Activated gamma-delta T cell treated with anti-CD3 and anti-CD28 coated beads, Interleukin-2, amount 50 U/mL, for 16 hours (primary cell): ENCODE results near the gene ARL15.
"Not testable (repeated sequence)": the region's sequence is repeated elsewhere in the genome, so short reads cannot be mapped to it uniquely, and the experiment has no call there.

Experiments
- DNase-seq: peaks from one replicate; pipeline ENCODE4 v3.0.0-alpha.2; 2020; ENCODE audit warnings: low read depth

The ARL15 gene

DNA sequence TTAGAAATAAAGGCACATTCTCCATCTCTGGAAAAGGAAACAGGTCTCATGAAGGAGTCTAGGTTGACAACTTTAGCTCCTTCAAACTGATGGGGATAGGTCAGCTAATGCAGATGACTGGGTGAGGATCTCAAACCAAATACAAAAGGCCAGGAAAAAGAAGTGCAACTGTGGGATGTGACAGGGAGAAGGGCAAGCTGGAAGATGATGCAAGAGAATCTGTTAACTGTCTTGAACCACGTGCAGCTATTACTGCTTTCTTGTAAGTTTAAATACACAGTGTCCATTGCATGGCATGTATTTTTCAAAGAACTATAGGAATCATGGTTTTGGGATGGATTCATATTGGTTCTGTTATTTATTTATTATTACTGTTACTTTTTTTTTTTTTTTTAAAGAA lies 418.1 kb downstream of the ARL15 start:
- no peak for DNase-seq

GRCh38 chr5:53891159-53891558 lies 419.2 kb downstream of the ARL15 start:
- DNase-seq: no peak

- no peak for DNase-seq
Observed at GRCh38 chr5:53890490-53890889, 419.9 kb downstream of the ARL15 start.

- DNase-seq: no peak
Observed at GRCh38 chr5:53884844-53885243, 425.5 kb downstream of the ARL15 start.

DNA sequence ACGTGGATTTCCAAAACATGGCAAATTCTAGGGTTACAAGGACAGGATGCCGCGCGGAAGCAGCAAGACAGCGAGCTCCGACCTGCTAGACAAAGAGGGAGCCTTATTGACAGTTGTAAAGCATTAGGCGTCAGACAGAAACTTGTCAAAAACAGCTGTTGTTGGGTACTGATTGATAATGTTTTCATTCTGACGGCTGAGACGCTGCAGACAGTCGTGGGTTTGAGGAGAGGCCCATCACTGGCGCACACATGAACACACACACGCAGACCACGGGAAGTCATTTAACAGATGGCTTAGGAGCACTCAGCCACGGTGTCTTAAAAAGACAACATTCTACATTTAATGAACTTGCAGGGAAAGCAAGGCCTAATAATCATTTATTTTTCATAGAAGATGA lies 426.0 kb downstream of the ARL15 start:
- DNase-seq: no peak

DNA sequence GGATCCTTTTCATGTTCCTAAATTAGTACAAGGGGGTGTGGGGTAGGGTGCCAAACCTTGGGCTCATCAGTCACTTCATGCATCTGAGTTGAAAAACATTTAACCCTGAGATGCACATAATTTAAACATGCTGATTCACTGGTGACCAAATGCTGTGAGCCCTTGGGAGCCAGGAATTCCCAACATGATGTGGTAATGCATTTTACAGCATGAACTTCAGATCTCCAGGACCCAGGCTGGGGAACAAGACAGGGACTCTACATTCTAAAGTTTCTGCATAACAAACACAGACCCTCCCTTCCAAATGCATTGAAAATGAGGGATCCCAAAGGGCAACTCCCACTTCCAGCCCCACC lies 427.7 kb downstream of the ARL15 start:
- no peak for DNase-seq

- no peak for DNase-seq
Observed at GRCh38 chr5:53882006-53882675, 428.2 kb downstream of the ARL15 start.

GRCh38 chr5:53879708-53880323 lies 430.6 kb downstream of the ARL15 start:
- DNase-seq: no peak

- DNase-seq: no peak
Observed at GRCh38 chr5:53878015-53878414, 432.4 kb downstream of the ARL15 start.

DNA sequence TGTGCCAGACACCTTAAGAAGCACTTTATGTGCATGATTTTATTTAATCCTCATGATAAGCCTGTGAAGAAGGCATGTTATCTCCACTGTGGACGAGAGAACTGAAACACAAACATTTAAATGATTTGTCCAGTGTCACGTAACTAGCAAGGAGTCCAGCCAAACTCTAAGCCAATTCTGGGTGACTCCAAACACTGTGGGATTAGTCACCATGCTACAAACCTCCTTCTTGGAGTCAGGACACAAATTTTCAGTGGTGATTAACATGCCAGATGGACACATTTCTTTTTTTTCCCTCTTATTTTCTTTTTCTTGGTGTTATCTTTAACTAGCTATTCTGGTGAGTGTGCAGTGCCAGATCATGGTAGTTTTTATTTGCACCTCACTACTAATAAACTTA lies 433.1 kb downstream of the ARL15 start:
- no peak for DNase-seq

- no peak for DNase-seq
Observed at GRCh38 chr5:53874409-53874808, 436.0 kb downstream of the ARL15 start.

DNA sequence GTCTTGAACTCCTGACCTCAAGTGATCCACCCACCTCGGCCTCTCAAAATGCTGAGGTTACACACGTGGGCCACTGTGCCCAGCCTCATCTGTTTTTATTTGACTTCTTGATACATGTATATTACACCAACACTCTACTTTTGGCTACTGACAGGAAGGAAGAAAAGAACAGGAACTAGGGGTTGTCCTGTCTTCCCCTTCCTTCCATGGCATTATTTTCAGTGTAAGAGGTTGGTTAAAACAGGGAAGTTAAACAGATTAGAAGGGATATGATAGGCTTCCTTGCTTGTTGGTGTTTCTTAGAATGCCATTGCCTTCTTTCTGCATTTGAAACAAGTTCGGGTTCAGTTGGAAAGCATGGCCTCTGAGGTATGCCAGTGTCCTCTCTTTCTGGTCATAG lies 437.1 kb downstream of the ARL15 start:
- DNase-seq: no peak

- no peak for DNase-seq
Observed at GRCh38 chr5:53871775-53872174, 438.6 kb downstream of the ARL15 start.

DNA sequence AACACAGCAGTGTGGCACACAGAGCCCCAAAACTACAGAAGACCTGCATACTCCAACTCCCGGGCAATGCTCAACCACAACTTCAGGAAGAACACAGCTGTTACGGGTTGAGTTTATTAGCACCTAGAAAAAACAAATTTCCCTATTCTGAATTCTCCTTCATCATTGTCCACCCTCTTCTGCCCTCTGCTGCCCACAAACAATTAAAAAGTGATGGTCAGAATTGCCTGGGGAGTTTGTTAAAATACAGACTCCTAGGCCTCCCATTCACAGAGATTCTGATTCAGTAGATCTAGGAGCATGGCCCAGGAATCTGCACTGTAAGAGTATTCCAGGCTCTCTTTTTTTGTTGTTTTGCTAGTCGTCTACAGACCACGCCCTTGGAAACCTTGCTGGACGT lies 439.3 kb downstream of the ARL15 start:
- no peak for DNase-seq

DNA sequence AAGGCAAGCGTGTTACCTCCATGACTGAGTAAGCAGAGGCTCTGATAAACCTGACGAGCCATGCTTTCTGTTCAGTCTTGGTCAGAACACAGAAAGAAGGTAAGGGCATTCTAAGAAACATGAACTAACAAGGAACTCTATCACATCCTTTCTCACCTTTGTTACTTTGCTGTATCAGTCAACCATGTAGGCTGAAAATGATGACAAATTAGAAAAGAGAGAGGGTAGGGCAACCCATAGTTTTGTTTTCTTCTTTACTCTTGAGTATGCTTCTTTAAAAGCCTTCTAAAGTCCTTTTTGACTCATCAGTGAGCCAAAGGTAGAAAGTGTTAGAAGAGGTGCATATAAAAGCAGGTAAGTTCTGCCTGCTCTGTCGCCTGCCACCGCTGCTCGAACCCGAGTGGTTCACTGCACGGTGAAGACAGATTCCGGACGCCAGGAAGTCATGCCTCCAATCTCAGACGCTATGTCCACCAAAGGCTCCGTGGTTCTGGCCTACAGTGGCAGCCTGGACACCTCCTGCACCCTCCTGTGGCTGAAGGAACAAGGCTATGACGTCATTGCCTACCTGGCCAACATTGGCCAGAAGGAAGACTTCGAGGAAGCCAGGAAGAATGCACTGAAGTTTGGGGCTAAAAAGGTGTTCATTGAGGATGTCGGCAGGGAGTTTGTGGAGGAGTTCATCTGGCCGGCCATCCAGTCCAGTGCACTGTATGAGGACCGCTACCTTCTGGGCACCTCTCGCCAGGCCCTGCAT lies 451.5 kb downstream of the ARL15 start:
- DNase-seq: no peak

GRCh38 chr5:53856506-53856905 lies 453.9 kb downstream of the ARL15 start:
- DNase-seq: no peak

DNA sequence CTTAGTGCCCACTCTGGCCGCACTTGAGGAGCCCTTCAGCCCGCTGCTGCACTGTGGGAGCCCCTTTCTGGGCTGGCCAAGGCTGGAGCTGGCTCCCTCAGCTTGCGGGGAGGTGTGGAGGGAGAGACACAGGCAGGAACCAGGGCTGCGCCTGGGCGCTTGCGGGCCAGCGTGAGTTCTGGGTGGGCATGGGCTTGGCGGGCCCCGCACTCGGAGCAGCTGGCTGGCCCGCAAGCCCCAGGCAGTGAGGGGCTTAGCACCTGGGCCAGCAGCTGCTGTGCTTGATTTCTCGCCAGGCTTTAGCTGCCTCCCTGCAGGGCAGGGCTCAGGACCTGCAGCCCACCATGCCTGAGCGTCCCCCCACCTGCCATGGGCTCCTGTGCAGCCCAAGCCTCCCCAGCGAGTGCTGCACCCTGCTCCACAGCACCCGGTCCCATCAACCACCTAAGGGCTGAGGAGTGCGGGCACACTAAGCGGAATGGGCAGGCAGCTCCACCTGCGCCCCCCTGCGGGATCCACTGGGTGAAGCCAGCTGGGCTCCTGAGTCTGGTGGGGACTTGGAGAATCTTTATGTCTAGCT lies 473.4 kb downstream of the ARL15 start:
- not testable (repeated sequence) for DNase-seq

GRCh38 chr5:53834500-53834899 lies 475.9 kb downstream of the ARL15 start:
- DNase-seq: no peak
